ENCODE measurements around the gene CHD3.

The CHD3 gene

DNA sequence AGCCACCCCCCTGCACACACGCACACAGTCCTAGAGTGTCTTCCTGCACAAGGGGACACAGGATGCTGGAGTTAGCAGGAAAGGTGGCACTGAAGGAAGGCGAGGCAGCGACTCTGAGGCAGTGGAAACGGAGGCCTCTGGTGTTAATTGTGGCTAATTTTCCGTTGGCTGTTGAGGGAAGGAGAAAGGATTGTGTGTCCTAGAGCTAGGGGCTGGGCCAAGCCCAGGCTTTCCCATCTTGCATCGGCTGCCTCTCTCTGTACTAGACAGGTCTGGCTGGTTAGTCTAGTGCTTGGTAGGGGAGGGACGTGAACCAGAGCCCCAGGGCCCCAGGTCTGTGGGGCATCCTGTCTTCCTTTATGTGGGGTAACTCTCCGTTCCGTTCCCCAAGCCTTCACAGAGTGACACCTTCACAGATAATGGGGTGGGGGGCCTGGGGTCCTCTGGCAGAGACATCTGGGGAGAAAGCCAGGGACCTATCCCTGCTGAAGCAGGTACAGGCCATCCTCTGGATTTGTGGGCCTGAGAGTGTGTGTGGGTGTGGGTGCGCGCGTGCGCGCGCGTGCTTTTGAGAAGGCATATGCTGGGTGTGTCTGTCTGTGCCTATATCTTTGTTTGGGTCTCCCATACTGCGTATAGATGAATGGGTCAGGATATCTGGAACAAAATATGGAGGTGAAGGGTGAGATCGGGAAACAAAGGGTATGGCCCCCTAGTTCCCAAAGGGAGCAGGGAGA, at the start of gene CHD3:
Gene CHD3 (plus strand): TSS at position 606 of the 737 bp plus-strand sequence. CDS start 212 bp downstream, outside the sequence.
- peak; percentile 65 for DNase-seq (ENCODE audit: low read depth, low spot score)
- peak within 1 kb of the TSS; percentile 95 for H3K27ac ChIP-seq

DNA sequence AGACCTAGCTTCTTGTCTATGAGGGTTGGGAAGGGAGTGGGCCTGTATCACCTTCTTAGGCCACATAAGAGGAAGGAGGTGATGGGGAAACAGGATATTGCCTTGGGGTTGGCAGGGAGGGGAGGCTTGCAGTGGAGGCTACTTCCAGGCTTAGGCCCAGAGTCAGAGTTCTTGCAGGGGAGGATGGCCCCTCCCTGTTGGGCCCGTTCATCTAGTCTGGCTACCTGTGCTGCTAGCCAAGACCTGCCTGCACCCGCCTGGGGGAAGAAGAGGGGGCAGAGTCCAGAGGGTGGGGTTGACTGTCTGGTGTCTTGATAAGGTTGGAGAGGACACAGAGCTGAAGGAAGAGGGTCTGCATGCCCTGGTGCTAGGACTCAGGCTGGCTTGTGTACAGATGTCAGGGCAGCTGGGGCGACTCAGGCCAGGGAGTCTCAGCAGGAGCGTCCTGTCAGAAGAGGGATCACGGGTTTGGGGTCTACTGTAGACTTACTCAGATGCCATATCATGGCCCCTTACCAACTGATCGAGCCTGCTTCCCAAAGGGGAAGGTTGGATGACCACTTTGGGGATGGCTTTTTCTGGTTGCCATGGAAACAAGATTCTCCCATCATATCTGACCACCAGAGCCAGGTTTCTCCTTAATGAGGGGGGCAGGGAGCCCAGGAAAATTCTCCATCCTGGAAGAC, 49.3 kb upstream of the CHD3 start:
- no peak for DNase-seq (ENCODE audit: low read depth, low spot score)

GRCh38 chr17:7839876-7840261, 48.7 kb upstream of the CHD3 start:
- no peak for DNase-seq (ENCODE audit: low read depth, low spot score)
- H3K27ac ChIP-seq = peak overlapping the region; percentile 100

More for the DNA sequence above, 49.3 kb upstream of the CHD3 start:
- peak overlapping the region; percentile 100 for H3K27ac ChIP-seq

DNA sequence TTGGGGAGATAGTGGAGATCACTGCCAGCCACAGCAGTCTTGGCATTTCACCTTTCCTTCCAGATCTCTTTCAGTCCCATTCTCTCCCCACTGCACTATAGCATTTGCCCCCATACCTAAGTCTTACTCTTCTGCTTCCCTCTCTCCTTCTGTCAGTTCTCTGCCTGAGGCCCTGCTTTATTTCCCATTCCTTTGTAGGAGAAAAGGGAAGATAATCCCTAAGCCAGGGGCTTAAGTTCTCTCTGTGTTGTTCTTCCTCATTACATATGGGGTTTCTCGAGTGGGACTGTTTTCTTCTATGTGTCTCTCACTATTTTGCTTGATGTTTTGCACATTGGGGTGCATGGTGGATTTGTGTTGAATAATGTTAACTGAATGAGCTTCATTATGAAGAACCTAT, 48.1 kb upstream of the CHD3 start:
- peak overlapping the region; percentile 100 for H3K27ac ChIP-seq
- DNase-seq (ENCODE audit: low read depth, low spot score) = no peak

DNA sequence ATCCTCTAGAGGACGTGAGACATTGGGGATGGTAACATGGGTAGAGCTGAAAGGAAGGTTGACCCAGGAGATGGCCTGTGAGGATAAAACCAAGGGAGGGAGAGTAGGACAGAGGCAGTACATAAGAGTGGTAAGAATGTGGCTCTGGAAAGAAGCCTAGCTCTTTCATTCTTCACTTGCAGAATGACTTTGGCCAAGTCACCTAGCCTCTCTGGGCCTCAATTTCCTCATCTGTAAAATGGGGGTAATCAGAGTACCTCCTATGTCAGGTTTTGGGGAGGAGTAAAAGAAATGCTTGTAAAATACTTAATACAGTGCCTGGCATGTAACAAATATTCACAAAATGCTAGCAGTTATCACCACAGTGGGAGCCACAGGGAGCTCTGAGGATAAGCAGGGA, 47.7 kb upstream of the CHD3 start:
- DNase-seq (ENCODE audit: low read depth, low spot score) = no peak
- peak overlapping the region; percentile 100 for H3K27ac ChIP-seq

DNA sequence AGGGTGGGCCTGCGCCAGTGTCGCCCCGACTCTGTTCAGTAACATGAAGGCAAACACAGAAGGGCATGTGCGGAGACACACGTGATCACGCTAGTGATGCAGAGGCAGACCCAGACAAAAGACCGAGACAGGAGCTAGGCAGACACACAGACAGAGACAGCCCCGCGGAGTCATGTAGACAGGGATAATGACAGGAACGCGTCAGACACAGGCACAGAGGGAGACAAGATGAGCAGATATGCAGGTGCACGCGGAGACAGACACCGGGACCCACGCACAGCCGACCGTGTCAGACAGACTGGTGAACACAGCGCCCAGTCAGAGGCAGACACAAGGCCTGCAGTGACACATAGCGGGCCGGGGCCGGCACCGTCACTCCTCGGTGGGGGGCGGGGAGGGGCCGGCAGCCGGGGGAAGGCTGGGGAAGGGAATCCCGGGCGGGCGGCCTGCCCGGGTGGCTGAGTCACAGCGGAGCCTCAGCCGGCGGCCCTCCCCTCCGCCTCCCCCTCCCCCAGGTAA, 47.1 kb upstream of the CHD3 start:
- peak overlapping the region; percentile 100 for H3K27ac ChIP-seq
- DNase-seq (ENCODE audit: low read depth, low spot score) = peak; percentile 73

DNA sequence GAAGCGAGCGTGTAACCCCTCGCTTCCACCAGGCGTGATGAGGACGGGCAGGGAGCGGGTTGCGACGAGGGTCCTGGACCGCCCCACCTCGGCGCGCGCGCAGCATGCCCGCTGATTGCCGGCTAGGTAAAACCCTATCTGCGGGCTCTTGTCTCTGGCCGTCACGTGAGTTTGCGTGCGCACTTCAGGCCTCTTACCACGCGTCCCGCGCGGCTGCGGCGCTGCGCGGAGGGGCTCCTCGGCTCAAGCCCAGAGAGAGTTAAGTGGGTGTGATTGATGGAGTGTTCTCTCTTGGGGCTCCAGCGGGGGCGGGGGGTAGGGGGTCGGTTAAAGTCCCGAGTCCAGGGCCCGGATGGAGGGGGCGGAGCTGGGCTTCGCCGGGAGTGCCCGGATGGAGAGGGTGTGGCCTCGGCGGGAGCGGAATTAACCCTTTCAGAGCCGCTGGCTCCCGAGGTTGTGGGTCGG, 46.6 kb upstream of the CHD3 start:
- H3K27ac ChIP-seq = peak overlapping the region; percentile 100
- DNase-seq (ENCODE audit: low read depth, low spot score) = no peak

DNA sequence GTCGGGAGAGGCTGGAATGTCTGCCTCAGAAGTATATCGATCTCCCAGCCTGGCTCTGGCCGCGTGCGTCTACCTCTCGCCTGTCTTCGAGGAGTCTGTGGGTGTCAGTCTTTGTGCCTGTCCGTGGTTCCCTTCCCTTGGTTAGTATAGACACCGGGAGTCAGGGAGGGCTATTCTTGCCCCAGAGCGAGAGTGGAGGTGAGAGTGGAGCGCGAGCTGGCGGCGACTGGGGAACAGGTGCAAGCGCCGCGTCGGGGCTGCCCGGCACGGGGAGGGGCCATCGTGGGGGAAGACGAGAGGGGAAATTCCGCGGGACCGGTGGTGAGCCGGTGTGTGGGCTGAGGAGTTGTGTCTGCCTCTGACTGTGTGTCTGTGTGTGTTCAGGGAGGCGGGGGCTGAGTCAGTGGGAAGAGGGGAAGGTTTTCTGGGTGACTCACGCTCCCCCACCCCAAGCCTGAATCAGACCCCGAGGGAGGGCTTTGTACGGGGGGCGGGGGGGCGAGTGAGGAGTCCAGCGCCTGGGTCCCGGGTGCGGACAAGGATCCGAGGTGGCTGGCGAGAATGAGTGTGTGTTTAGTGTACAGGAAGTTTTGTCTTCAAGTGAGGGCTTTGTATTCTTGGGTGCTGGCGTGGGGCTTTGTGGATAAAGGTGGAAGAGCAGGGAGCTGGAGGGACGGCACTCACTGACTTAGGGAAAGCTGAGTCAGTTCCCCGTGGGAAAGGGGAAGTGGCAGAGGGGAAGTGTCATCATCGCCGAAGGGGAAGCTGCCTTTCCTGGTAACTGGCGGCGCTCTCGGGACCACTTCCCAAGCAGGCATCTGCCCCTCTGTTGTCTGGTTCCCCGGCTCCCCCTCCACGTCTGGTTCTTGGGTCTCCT, 46.0 kb upstream of the CHD3 start:
- peak; percentile 91 for DNase-seq (ENCODE audit: low read depth, low spot score)
- H3K27ac ChIP-seq = peak overlapping the region; percentile 100

GRCh38 chr17:7843257-7843535, 45.4 kb upstream of the CHD3 start:
- H3K27ac ChIP-seq = peak overlapping the region; percentile 100
- DNase-seq (ENCODE audit: low read depth, low spot score) = no peak

DNA sequence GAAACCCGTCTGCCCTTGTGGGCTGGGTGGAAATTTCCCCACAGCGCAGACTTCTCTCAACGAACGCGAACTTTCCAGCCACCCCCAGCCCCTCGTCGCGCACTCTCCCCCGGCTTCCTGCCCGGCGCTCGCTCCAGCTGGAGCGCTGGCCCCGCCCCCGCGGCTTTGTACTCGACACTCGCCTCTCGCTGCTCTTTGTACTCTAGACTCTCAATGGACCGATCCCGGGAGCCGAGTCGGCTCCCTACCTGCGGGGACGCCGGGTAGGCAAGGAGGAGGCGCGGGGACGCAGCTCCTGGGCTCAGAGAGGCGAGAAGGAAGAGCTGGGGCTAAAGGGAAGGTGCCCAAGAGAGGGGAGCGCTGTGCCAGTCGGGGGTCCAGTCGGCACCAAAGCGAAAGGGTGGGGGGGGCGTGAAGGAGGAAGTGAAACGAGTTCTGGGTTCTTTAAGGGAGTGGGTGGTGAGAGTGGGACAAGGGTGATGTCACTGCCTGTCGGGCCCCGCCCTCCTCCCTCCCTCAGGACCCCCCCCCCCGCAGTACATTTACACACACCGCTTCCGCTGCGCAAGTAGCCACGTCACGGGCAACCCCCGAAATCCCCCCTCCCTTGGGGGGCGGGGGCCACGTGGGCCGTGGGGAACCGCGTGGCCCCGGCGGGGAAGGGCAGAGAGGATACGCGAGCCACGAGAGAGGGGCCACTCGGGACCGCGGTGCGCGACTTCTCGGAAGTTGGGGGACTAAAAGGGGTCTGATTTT, 44.9 kb upstream of the CHD3 start:
- H3K27ac ChIP-seq = peak overlapping the region; percentile 100
- DNase-seq (ENCODE audit: low read depth, low spot score) = no peak

DNA sequence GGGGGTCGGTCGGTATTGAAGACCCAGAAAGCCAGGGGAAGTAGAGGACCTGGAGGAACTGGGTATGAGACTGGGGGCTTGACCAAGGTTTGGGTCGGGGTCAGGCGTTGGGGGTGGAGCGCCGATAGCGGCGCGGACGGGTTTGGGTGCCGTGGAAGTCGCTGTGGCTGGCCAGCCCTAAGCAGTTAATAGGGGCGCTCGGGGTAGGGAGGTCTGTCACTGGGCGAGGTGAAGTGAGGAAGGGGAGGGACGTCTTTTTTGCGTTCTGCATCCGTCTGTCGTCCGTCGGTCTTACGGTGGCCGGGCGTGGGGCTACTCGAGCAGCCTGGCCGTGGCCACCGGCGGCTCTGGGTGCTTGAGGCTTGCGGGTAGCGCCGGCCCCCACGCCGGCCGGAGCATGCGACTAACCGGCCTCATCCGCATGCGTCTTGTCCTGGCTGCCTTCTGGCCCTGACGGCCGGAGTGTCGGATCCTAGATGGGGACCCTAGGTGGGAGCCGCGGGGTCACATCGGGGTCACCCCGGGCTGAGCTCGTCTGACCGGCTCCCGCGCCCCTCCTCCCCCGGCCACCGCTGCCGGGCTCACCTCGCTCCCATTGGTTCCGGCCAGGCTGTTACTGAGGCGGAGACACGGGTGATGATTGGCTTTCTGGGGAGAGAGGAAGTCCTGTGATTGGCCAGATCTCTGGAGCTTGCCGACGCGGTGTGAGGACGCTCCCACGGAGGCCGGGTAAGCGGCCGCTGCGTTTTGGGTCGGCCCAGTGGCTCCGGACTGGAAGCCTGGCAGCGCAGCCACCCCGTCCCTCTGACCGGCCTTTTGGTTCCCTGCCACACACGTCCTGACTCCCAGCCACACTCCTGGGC, 44.1 kb upstream of the CHD3 start:
- H3K27ac ChIP-seq = peak overlapping the region; percentile 100
- peak; percentile 76 for DNase-seq (ENCODE audit: low read depth, low spot score)

DNA sequence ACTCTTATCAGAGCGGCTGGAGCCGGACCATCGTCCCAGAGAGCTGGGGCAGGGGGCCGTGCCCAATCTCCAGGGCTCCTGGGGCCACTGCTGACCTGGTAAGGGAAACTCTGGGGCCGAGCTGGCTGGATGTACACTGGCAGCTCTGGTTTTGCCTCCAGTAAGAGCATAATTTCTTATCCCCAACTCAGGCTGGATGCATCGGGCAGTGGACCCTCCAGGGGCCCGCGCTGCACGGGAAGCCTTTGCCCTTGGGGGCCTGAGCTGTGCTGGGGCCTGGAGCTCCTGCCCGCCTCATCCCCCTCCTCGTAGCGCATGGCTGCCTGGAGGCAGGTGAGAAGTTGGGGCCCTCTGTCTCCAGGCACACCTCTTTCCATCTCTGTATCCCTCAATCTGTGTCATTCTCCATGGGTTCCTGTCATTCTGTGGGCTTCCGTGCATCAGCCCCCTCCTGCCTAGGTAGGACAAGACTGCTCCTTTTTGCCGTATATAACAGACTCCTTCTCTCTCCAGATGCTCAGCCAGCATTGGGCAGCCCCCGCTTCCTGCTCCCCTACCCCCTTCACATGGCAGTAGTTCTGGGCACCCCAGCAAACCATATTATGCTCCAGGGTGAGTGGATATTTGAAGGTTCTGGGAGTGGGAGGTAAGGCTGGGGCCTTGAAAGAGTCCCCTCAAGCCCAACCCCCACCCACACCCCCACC, 43.1 kb upstream of the CHD3 start:
- H3K27ac ChIP-seq = peak overlapping the region; percentile 100
- no peak for DNase-seq (ENCODE audit: low read depth, low spot score)

GRCh38 chr17:7846063-7846735, 42.4 kb upstream of the CHD3 start:
- no peak overlapping the region for H3K27ac ChIP-seq
- no peak for DNase-seq (ENCODE audit: low read depth, low spot score)

- H3K27ac ChIP-seq = no peak overlapping the region
- no peak for DNase-seq (ENCODE audit: low read depth, low spot score)
These were observed 41.6 kb upstream of the CHD3 start for GRCh38 chr17:7846765-7847661.

DNA sequence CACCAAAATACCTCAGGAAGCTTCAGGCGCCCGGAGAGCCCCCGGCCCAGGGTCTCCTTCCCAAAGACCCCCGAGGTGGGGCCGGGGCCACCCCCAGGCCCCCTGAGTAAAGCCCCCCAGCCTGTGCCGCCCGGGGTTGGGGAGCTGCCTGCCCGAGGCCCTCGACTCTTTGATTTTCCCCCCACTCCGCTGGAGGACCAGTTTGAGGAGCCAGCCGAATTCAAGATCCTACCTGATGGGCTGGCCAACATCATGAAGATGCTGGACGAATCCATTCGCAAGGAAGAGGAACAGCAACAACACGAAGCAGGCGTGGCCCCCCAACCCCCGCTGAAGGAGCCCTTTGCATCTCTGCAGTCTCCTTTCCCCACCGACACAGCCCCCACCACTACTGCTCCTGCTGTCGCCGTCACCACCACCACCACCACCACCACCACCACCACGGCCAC, 40.4 kb upstream of the CHD3 start:
- no peak overlapping the region for H3K27ac ChIP-seq
- DNase-seq (ENCODE audit: low read depth, low spot score) = no peak

DNA sequence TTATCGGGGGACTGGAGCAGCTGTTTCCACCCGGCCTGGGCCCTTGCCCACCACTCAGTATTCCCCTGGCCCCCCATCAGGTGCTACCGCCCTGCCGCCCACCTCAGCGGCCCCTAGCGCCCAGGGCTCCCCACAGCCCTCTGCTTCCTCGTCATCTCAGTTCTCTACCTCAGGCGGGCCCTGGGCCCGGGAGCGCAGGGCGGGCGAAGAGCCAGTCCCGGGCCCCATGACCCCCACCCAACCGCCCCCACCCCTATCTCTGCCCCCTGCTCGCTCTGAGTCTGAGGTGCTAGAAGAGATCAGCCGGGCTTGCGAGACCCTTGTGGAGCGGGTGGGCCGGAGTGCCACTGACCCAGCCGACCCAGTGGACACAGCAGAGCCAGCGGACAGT, 39.9 kb upstream of the CHD3 start:
- no peak overlapping the region for H3K27ac ChIP-seq
- no peak for DNase-seq (ENCODE audit: low read depth, low spot score)

Measured in epithelial cell of prostate (primary cell).